Activated T-helper 17 cell treated with anti-CD3 and anti-CD28 coated beads, Interleukin-2, amount 50 U/mL, for 72 hours (primary cell): ENCODE results near the gene ABHD2. TPM values are rescaled to one million over a fixed set of nuclear protein-coding genes. Genes with fewer than 3 reads are reported as not detected.
"Not testable (repeated sequence)": the region's sequence is repeated elsewhere in the genome, so short reads cannot be mapped to it uniquely, and the experiment has no call there.

Experiments used
- ATAC-seq: fragments of 150-1000 bp; cut with Tn5 transposase; replicated peaks from 2 replicates; pipeline ENCODE4 v1.10.0; 2021; ENCODE audit warnings: mild to moderate bottlenecking, moderate library complexity
- H3K27ac Mint-ChIP-seq: one replicate; pipeline ENCODE4 v1.8.0; 2022; ENCODE audit warnings: mixed read lengths
- H3K27me3 Mint-ChIP-seq: one replicate; pipeline ENCODE4 v1.8.0; 2022; ENCODE audit warnings: mixed read lengths
- H3K36me3 Mint-ChIP-seq: one replicate; pipeline ENCODE4 v1.8.0; 2022; ENCODE audit warnings: low read depth, mild to moderate bottlenecking, mixed read lengths
- H3K4me1 Mint-ChIP-seq: one replicate; pipeline ENCODE4 v1.8.0; 2022; ENCODE audit warnings: mixed read lengths
- H3K4me3 Mint-ChIP-seq: one replicate; pipeline ENCODE4 v1.8.0; 2022; ENCODE audit warnings: mild to moderate bottlenecking, mixed read lengths
- H3K9me3 Mint-ChIP-seq: one replicate; pipeline ENCODE4 v1.8.0; 2022; ENCODE audit warnings: mixed read lengths
- total RNA-seq, 2 donors: library from RNA; stranded (reverse); gene quantifications; one replicate each; pipeline ENCODE4 v1.2.3, GENCODE V29; 2022

The ABHD2 gene
- total RNA-seq, 2 donors from 2014 or later = 40.1 to 47.7 TPM

- Mint-ChIP-seq H3K36me3 (peaks cover 63% of the 10 kb centered on the region), H3K27me3 (no peaks in the 10 kb centered on the region), H3K9me3 (no peaks in the 10 kb centered on the region), H3K4me1 (peaks cover 22% of the 10 kb centered on the region), H3K27ac (peak overlapping the region; percentile 17), H3K4me3 (no peak overlapping the region)
- ATAC-seq = no peak
These were observed 26.7 kb downstream of the ABHD2 start for GRCh38 chr15:89114990-89115389.

- H3K36me3 Mint-ChIP-seq = peaks cover 69% of the 10 kb centered on the region
- peak overlapping the region; percentile 17 for H3K27ac Mint-ChIP-seq
- H3K9me3 Mint-ChIP-seq = no peaks in the 10 kb centered on the region
- no peak overlapping the region for H3K4me3 Mint-ChIP-seq
- ATAC-seq = no peak
- H3K4me1 Mint-ChIP-seq = peaks cover 22% of the 10 kb centered on the region
- H3K27me3 Mint-ChIP-seq = no peaks in the 10 kb centered on the region
These were observed 27.3 kb downstream of the ABHD2 start for GRCh38 chr15:89115547-89115946.

GRCh38 chr15:89116404-89116803, 28.1 kb downstream of the ABHD2 start:
- peak overlapping the region; percentile 6 for H3K27ac Mint-ChIP-seq
- H3K36me3 Mint-ChIP-seq = peaks cover 77% of the 10 kb centered on the region
- ATAC-seq = no peak
- no peaks in the 10 kb centered on the region for H3K9me3 Mint-ChIP-seq
- peaks cover 22% of the 10 kb centered on the region for H3K4me1 Mint-ChIP-seq
- H3K27me3 Mint-ChIP-seq = no peaks in the 10 kb centered on the region
- H3K4me3 Mint-ChIP-seq = no peak overlapping the region

- no peak overlapping the region for H3K4me3 Mint-ChIP-seq
- H3K9me3 Mint-ChIP-seq = no peaks in the 10 kb centered on the region
- H3K36me3 Mint-ChIP-seq = peaks cover 88% of the 10 kb centered on the region
- no peaks in the 10 kb centered on the region for H3K27me3 Mint-ChIP-seq
- H3K4me1 Mint-ChIP-seq = peaks cover 15% of the 10 kb centered on the region
- no peak for ATAC-seq
- H3K27ac Mint-ChIP-seq = peak overlapping the region; percentile 25
These were observed 29.5 kb downstream of the ABHD2 start for GRCh38 chr15:89117790-89118189.

GRCh38 chr15:89118481-89118989, 30.3 kb downstream of the ABHD2 start:
- peak overlapping the region; percentile 82 for H3K27ac Mint-ChIP-seq
- peaks cover 12% of the 10 kb centered on the region for H3K4me1 Mint-ChIP-seq
- H3K36me3 Mint-ChIP-seq = peaks cover 95% of the 10 kb centered on the region
- H3K27me3 Mint-ChIP-seq = no peaks in the 10 kb centered on the region
- no peaks in the 10 kb centered on the region for H3K9me3 Mint-ChIP-seq
- ATAC-seq = peak; percentile 40
- no peak overlapping the region for H3K4me3 Mint-ChIP-seq

GRCh38 chr15:89119489-89120478, 31.5 kb downstream of the ABHD2 start:
- Mint-ChIP-seq H3K27me3 (no peaks in the 10 kb centered on the region), H3K4me3 (peak overlapping the region; percentile 54), H3K9me3 (no peaks in the 10 kb centered on the region), H3K36me3 (peaks cover 95% of the 10 kb centered on the region), H3K27ac (peak overlapping the region; percentile 82), H3K4me1 (peaks cover 12% of the 10 kb centered on the region)
- ATAC-seq = peak; percentile 85

- not testable (repeated sequence) for H3K9me3 Mint-ChIP-seq, H3K27me3 Mint-ChIP-seq, ATAC-seq, H3K4me3 Mint-ChIP-seq
- Mint-ChIP-seq H3K36me3 (peaks cover 91% of the 10 kb centered on the region), H3K4me1 (peaks cover 12% of the 10 kb centered on the region), H3K27ac (peak overlapping the region; percentile 11)
These were observed 32.3 kb downstream of the ABHD2 start for GRCh38 chr15:89120479-89121000.

GRCh38 chr15:89121414-89121813, 33.2 kb downstream of the ABHD2 start:
- peaks cover 19% of the 10 kb centered on the region for H3K4me1 Mint-ChIP-seq
- H3K27ac Mint-ChIP-seq = peak overlapping the region; percentile 11

GRCh38 chr15:89122505-89123180, 34.4 kb downstream of the ABHD2 start:
- Mint-ChIP-seq H3K4me3 (no peak overlapping the region), H3K27ac (peak overlapping the region; percentile 11), H3K36me3 (peaks cover 83% of the 10 kb centered on the region), H3K27me3 (no peaks in the 10 kb centered on the region), H3K4me1 (peaks cover 15% of the 10 kb centered on the region), H3K9me3 (no peaks in the 10 kb centered on the region)
- ATAC-seq = no peak

More at GRCh38 chr15:89121414-89121813, 33.2 kb downstream of the ABHD2 start:
- Mint-ChIP-seq H3K27me3 (no peaks in the 10 kb centered on the region), H3K9me3 (no peaks in the 10 kb centered on the region), H3K36me3 (peaks cover 91% of the 10 kb centered on the region), H3K4me3 (no peak overlapping the region)
- ATAC-seq = no peak

- no peak overlapping the region for H3K27ac Mint-ChIP-seq
- no peak for ATAC-seq
- H3K27me3 Mint-ChIP-seq = no peaks in the 10 kb centered on the region
These were observed 34.9 kb downstream of the ABHD2 start for GRCh38 chr15:89123181-89123525.

GRCh38 chr15:89125088-89125826, 37.0 kb downstream of the ABHD2 start:
- Mint-ChIP-seq H3K27me3 (no peaks in the 10 kb centered on the region), H3K9me3 (no peaks in the 10 kb centered on the region), H3K36me3 (peaks cover 62% of the 10 kb centered on the region), H3K4me1 (peaks cover 9% of the 10 kb centered on the region), H3K27ac (no peak overlapping the region), H3K4me3 (no peak overlapping the region)
- ATAC-seq = no peak

More at GRCh38 chr15:89123181-89123525, 34.9 kb downstream of the ABHD2 start:
- Mint-ChIP-seq H3K4me3 (no peak overlapping the region), H3K9me3 (no peaks in the 10 kb centered on the region), H3K4me1 (peaks cover 13% of the 10 kb centered on the region), H3K36me3 (peaks cover 78% of the 10 kb centered on the region)

GRCh38 chr15:89126009-89126408, 37.8 kb downstream of the ABHD2 start:
- H3K27ac Mint-ChIP-seq = peak overlapping the region; percentile 64
- no peaks in the 10 kb centered on the region for H3K9me3 Mint-ChIP-seq
- no peaks in the 10 kb centered on the region for H3K27me3 Mint-ChIP-seq
- peak; percentile 29 for ATAC-seq
- H3K4me1 Mint-ChIP-seq = peaks cover 14% of the 10 kb centered on the region
- peaks cover 62% of the 10 kb centered on the region for H3K36me3 Mint-ChIP-seq
- no peak overlapping the region for H3K4me3 Mint-ChIP-seq

- H3K4me3 Mint-ChIP-seq = no peak overlapping the region
- no peaks in the 10 kb centered on the region for H3K9me3 Mint-ChIP-seq
- no peaks in the 10 kb centered on the region for H3K27me3 Mint-ChIP-seq
- H3K36me3 Mint-ChIP-seq = peaks cover 61% of the 10 kb centered on the region
- ATAC-seq = peak; percentile 96
- H3K4me1 Mint-ChIP-seq = peaks cover 21% of the 10 kb centered on the region
- no peak overlapping the region for H3K27ac Mint-ChIP-seq
These were observed 38.9 kb downstream of the ABHD2 start for GRCh38 chr15:89127054-89127702.
